K562 (cell line): Measurements from ENCODE around the gene SLC45A3. TPM values are rescaled to one million over a fixed set of nuclear protein-coding genes. Genes with fewer than 3 reads are reported as not detected.

Source experiments
- ARNT ChIP-seq, 2 experiments: fragments of 450-650 bp; IDR thresholded peaks; 2 replicates each; pipeline ENCODE4 v1.6.1; 2016; ENCODE audit warnings: mild to moderate bottlenecking in 1 of 2
- BACH1 ChIP-seq: fragments of 200-800 bp; sonication (Bioruptor generic); IDR thresholded peaks from 2 replicates; pipeline ENCODE4 v1.6.1; 2016; ENCODE audit warnings: missing genetic modification characterization, missing compliant biosample characterization
- BHLHE40 ChIP-seq: IDR thresholded peaks from 2 replicates; pipeline ENCODE4 v1.6.1; 2011; ENCODE audit warnings: low read length, improper control_type of control experiment
- BRD9 ChIP-seq: fragments of 450-650 bp; IDR thresholded peaks from 2 replicates; pipeline ENCODE4 v1.6.1; 2018; ENCODE audit warnings: low read depth; ENCODE audit not compliant: partially characterized antibody
- CREBBP ChIP-seq: IDR thresholded peaks from one replicate; pipeline ENCODE4 v1.6.1; 2012; ENCODE audit warnings: low read depth, mild to moderate bottlenecking, control low read depth, inconsistent platforms, low read length
- CREM ChIP-seq: IDR thresholded peaks from 2 replicates; pipeline ENCODE4 v1.6.1; 2014; ENCODE audit warnings: antibody characterized with exemption, low read depth
- DIDO1 ChIP-seq: fragments of 450-650 bp; IDR thresholded peaks from 2 replicates; pipeline ENCODE4 v1.6.1; 2016; ENCODE audit warnings: low read depth, missing biosample characterization, missing genetic modification characterization
- DMBX1 ChIP-seq: fragments of 250-450 bp; sonication (Bioruptor Pico); IDR thresholded peaks from 2 replicates; pipeline ENCODE4 v1.8.0; 2022; ENCODE audit warnings: inconsistent platforms, mild to moderate bottlenecking, moderate library complexity, borderline replicate concordance
- GATAD2B ChIP-seq: fragments of 450-650 bp; IDR thresholded peaks from 2 replicates; pipeline ENCODE4 v1.6.1; 2017; ENCODE audit warnings: mild to moderate bottlenecking, borderline replicate concordance
- HDAC8 ChIP-seq: fragments of 450-650 bp; IDR thresholded peaks from 2 replicates; pipeline ENCODE4 v1.6.1; 2016; ENCODE audit warnings: mild to moderate bottlenecking, missing genetic modification characterization, moderate library complexity, missing compliant biosample characterization
- HDGF ChIP-seq: fragments of 450-650 bp; IDR thresholded peaks from 2 replicates; pipeline ENCODE4 v1.6.1; 2016
- PHB2 ChIP-seq: fragments of 450-650 bp; IDR thresholded peaks from 2 replicates; pipeline ENCODE4 v1.6.1; 2017; ENCODE audit warnings: low read depth
- PTRF ChIP-seq: fragments of 450-650 bp; IDR thresholded peaks from 2 replicates; pipeline ENCODE4 v1.6.1; 2016; ENCODE audit warnings: mild to moderate bottlenecking, missing genetic modification characterization, missing compliant biosample characterization
- RNF2 ChIP-seq: sonication (generic); IDR thresholded peaks from 2 replicates; pipeline ENCODE4 v1.6.1; 2016
- SMARCC2 ChIP-seq: fragments of 450-650 bp; IDR thresholded peaks from 2 replicates; pipeline ENCODE4 v1.6.1; 2017; ENCODE audit warnings: antibody characterized with exemption, moderate library complexity, mild to moderate bottlenecking, low read depth
- SNIP1 ChIP-seq: fragments of 450-650 bp; IDR thresholded peaks from 2 replicates; pipeline ENCODE4 v1.7.1; 2017; ENCODE audit warnings: low read depth, mild to moderate bottlenecking
- TARDBP ChIP-seq: fragments of 450-650 bp; IDR thresholded peaks from 2 replicates; pipeline ENCODE4 v1.6.1; 2016
- XRCC5 ChIP-seq: fragments of 200-400 bp; formaldehyde crosslinking; IDR thresholded peaks from 2 replicates; pipeline ENCODE4 v1.6.1; 2017; ENCODE audit warnings: low read depth, mild to moderate bottlenecking, low read length
- ZMIZ1 ChIP-seq, 2 experiments: fragments of 150-350 bp in 1 of 2; IDR thresholded peaks; 2 replicates each; pipeline ENCODE4 v1.6.1; 2012 to 2016; ENCODE audit warnings: low read depth in 2 of 2, low read length in 2 of 2, mild to moderate bottlenecking in 1 of 2, moderate library complexity in 1 of 2
- ZNF707 ChIP-seq: fragments of 250-450 bp; sonication (Bioruptor Pico); conservative IDR thresholded peaks from 2 replicates; pipeline ENCODE4 v1.8.0; 2022; ENCODE audit warnings: inconsistent platforms, mild to moderate bottlenecking, moderate library complexity
- ZSCAN32 ChIP-seq: fragments of 450-650 bp; formaldehyde crosslinking; IDR thresholded peaks from 2 replicates; pipeline ENCODE4 v1.4.0; 2020; ENCODE audit warnings: mild to moderate bottlenecking, moderate library complexity
- polyA plus RNA-seq, 8 experiments: library from polyadenylated mRNA; depleted of rRNA in 4 of 8; stranded (reverse) in 5 of 8; unstranded in 3 of 8; fragments of >200 nt; fragmentation: Nextera tagmentation in 2 of 8; fragmentation: Illumina TruSeq in 1 of 8; extraction: Ambion mirVana in 2 of 8; extraction: Trizol in 1 of 8; gene quantifications; 2 replicates each; pipeline versions ENCODE4 v1.2.1 to v1.2.3, GENCODE V29; 2011 to 2014; ENCODE audit warnings: inconsistent platforms in 1 of 8, missing spikeins in 1 of 8
- total RNA-seq, 7 experiments: library from RNA; depleted of rRNA in 6 of 7; stranded (reverse); fragments of >200 nt in 6 of 7; fragmentation: Illumina TruSeq in 2 of 7; extraction: Trizol in 2 of 7; gene quantifications; 2 replicates each; pipeline versions ENCODE4 v1.2.1 to v1.2.3, GENCODE V29; 2011 to 2021; ENCODE audit warnings: low replicate concordance in 1 of 7
- TF ChIP-seq, protein P1 (sequence below): fragments of 450-650 bp; IDR thresholded peaks from 2 replicates; pipeline ENCODE4 v1.6.1; 2014; ENCODE audit warnings: low read depth, mild to moderate bottlenecking, moderate library complexity, borderline replicate concordance
- TF ChIP-seq, protein P2 (sequence below): fragments of 250-450 bp; sonication (Bioruptor Pico); IDR thresholded peaks from 2 replicates; pipeline ENCODE4 v1.8.0; 2021; ENCODE audit warnings: moderate library complexity, mild to moderate bottlenecking, inconsistent platforms

SLC45A3 gene
- total and polyA plus RNA-seq, 9 of the 15 experiments (the other 6 are each of a cell fraction or from before 2014, with no cell fraction given), result 0.06 to 3.3 (median 1.3) TPM

DNA sequence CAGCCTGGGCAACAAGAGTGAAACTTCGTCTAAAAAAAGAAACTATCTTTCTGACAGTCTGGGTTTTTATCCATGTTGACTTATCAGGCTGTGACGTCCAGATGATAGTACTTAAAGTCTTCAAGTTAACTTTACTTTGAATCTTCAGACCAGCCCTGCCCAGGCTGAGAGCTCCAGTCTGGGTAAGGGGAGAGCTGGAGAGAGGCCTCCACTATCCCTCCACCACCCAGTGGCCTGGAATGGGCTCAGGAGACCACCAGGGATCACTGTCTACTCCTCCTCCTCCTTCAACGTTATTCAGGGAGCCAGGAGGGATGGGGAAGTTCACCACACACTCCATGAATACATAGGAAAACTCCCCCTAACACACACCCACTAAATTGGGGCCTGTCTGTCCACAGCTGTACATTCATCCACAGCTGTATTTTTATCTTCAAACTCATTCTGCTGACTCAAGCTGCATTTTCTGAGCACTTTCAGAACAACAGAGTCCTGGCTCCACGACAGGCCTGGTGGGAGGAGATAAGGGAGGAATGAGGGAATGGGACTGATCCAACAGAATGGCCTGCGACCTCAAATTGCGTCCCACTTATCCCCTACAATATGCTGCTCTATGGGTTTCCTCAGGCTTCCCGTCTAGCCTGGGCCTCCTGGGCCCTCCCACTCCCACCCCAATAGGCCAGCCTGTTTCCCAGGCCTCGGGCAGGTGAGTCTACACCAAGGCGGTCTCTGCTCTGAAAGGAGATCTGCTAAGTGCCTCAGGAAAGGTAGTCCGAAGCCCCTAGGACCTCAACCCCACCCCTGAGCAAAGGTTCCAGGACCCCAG, 1.8 kb downstream of the SLC45A3 start (continued):
- TF ChIP-seq PHB2 (peak; percentile 91), BRD9 (no peak), ZSCAN32 (CRISPR knock-in tag) (no peak), PTRF (tag) (no peak), GATAD2B (peak; percentile 80; the same call in 1 of the 2 replicates), DIDO1 (no peak), RNF2 (peak; percentile 67; the same call in 1 of the 2 replicates), HDAC8 (tag) (no peak), HDGF (peak; percentile 42; the same call in 1 of the 2 replicates), SMARCC2 (peak; percentile 96), XRCC5 (no peak), BACH1 (peak; percentile 94), CREM (peak; percentile 81), ZMIZ1 (IDR thresholded peaks at IDR 0.05; ENCODE audit: low read depth in 2 of 2, low read length in 2 of 2) (peak in 1 of 2 experiments; percentile 94; a peak in 2 of 4 replicates), TARDBP (peak; percentile 95), SNIP1 (no peak), ZNF707 (CRISPR knock-in tag) (no peak), CREBBP (no peak), DMBX1 (peak; percentile 95), BHLHE40 (peak; percentile 53; the same call in 1 of the 2 replicates), ARNT (IDR thresholded peaks at IDR 0.05) (peak; percentile 92 to 96)
- TF ChIP-seq, protein P1, sequence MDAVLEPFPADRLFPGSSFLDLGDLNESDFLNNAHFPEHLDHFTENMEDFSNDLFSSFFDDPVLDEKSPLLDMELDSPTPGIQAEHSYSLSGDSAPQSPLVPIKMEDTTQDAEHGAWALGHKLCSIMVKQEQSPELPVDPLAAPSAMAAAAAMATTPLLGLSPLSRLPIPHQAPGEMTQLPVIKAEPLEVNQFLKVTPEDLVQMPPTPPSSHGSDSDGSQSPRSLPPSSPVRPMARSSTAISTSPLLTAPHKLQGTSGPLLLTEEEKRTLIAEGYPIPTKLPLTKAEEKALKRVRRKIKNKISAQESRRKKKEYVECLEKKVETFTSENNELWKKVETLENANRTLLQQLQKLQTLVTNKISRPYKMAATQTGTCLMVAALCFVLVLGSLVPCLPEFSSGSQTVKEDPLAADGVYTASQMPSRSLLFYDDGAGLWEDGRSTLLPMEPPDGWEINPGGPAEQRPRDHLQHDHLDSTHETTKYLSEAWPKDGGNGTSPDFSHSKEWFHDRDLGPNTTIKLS, result peak; percentile 49; the same call in 1 of the 2 replicates
- TF ChIP-seq, protein P2, sequence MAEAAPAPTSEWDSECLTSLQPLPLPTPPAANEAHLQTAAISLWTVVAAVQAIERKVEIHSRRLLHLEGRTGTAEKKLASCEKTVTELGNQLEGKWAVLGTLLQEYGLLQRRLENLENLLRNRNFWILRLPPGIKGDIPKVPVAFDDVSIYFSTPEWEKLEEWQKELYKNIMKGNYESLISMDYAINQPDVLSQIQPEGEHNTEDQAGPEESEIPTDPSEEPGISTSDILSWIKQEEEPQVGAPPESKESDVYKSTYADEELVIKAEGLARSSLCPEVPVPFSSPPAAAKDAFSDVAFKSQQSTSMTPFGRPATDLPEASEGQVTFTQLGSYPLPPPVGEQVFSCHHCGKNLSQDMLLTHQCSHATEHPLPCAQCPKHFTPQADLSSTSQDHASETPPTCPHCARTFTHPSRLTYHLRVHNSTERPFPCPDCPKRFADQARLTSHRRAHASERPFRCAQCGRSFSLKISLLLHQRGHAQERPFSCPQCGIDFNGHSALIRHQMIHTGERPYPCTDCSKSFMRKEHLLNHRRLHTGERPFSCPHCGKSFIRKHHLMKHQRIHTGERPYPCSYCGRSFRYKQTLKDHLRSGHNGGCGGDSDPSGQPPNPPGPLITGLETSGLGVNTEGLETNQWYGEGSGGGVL (CRISPR knock-in tag), result no peak
